HepG2 (cell line): Measurements from ENCODE around the gene BCORL1. TPM values are rescaled to one million over a fixed set of nuclear protein-coding genes. Genes with fewer than 3 reads are reported as not detected.

Source experiments
- ATAC-seq: fragments of 200-7000 bp; cut with Tn5 transposase; 3 replicates; pipeline ENCODE4 v1.9.1; 2020; ENCODE audit warnings: mild to moderate bottlenecking, moderate library complexity
- BruUV-seq: library from RNA; stranded (reverse); fragments of 400-500 nt; replicated peaks from 2 replicates; lab custom pipeline; 2021; lab: Mats Ljungman, UMichigan
- CTCF ChIA-PET: fragments of 300-600 bp; formaldehyde crosslinking; extraction: SDS; loops from one replicate; lab custom pipeline; 2021; ENCODE audit warnings: low total read pairs, inconsistent platforms, low intra/inter-chr PET ratio; lab: Yijun Ruan, JAX
- POLR2A ChIA-PET: fragments of 350-600 bp; sonication (Branson Sonifier 250); formaldehyde crosslinking; loops from one replicate; lab custom pipeline; 2020; ENCODE audit warnings: antibody characterized with exemption, inconsistent platforms; lab: Yijun Ruan, JAX
- DNase-seq: peaks from one replicate; pipeline ENCODE4 v3.0.0-alpha.2; 2015; ENCODE audit warnings: low spot score
- FAIRE-seq: peaks from 3 replicates; lab custom pipeline; 2011; peaks lifted over from hg19 to GRCh38; lab: Jason Lieb, UNC
- H2AFZ ChIP-seq: one replicate; pipeline ENCODE4 v1.6.1; 2011; ENCODE audit warnings: low read length, inconsistent platforms
- H3K27ac ChIP-seq: fragments of 300-600 bp; 3 replicates; pipeline ENCODE4 v1.8.0; 2011; ENCODE audit warnings: mixed run types, mild to moderate bottlenecking, mixed read lengths, low read length, inconsistent platforms; ENCODE audit not compliant: insufficient read depth; ENCODE audit errors: extremely low read length
- H3K27me3 ChIP-seq, 2 experiments: fragments of 200-600 bp in 1 of 2; 2 replicates in 1 of 2; 3 replicates in 1 of 2; pipeline versions ENCODE4 v1.6.0 to v1.8.0; 2011; ENCODE audit warnings: low read length in 2 of 2, mild to moderate bottlenecking in 2 of 2, moderate library complexity in 2 of 2, inconsistent platforms in 1 of 2; ENCODE audit not compliant: insufficient read depth in 2 of 2, control insufficient read depth in 1 of 2
- H3K36me3 ChIP-seq, 2 experiments: fragments of 200-600 bp in 1 of 2; replicated peaks in 1 of 2; 2 replicates in 1 of 2; 3 replicates in 1 of 2; pipeline versions ENCODE4 v1.5.1 to v1.8.0; 2011; ENCODE audit warnings: low read length in 2 of 2, inconsistent platforms in 1 of 2; ENCODE audit not compliant: insufficient read depth in 2 of 2, control insufficient read depth in 1 of 2
- H3K4me1 ChIP-seq: 2 replicates; pipeline ENCODE4 v1.5.1; 2012; ENCODE audit warnings: low read length, inconsistent platforms; ENCODE audit not compliant: insufficient read depth
- H3K4me2 ChIP-seq: 2 replicates; pipeline ENCODE4 v1.6.0; 2011; ENCODE audit warnings: low read depth, low read length, inconsistent platforms
- H3K4me3 ChIP-seq, 3 experiments: fragments of 200-600 bp in 1 of 3; sonication (generic), shearing (Covaris generic) in 1 of 3; replicated peaks in 1 of 3; 2 replicates each; pipeline ENCODE4 v1.5.1; 2011 to 2016; ENCODE audit warnings: low read length in 3 of 3, inconsistent platforms in 2 of 3, low read depth in 2 of 3, mild to moderate bottlenecking in 2 of 3, control low read depth in 1 of 3, mixed read lengths in 1 of 3; ENCODE audit not compliant: insufficient read depth in 1 of 3
- H3K79me2 ChIP-seq: one replicate; pipeline ENCODE4 v1.6.1; 2011; ENCODE audit warnings: low read length, inconsistent platforms; ENCODE audit not compliant: insufficient read depth
- H3K9ac ChIP-seq: 2 replicates; pipeline ENCODE4 v1.6.0; 2011; ENCODE audit warnings: mild to moderate bottlenecking, low read depth, low read length, inconsistent platforms; ENCODE audit not compliant: insufficient read depth
- H3K9me3 ChIP-seq: 2 replicates; pipeline ENCODE4 v1.5.1; 2012; ENCODE audit warnings: mild to moderate bottlenecking, low read length
- H4K20me1 ChIP-seq: 2 replicates; pipeline ENCODE4 v1.6.0; 2011; ENCODE audit warnings: inconsistent platforms, mild to moderate bottlenecking, low read length, moderate library complexity; ENCODE audit not compliant: insufficient read depth
- KAT8 ChIP-seq: IDR thresholded peaks from 2 replicates; pipeline ENCODE4 v1.6.1; 2016; ENCODE audit warnings: missing genetic modification reagents, missing compliant biosample characterization
- KLF11 ChIP-seq: IDR thresholded peaks from 2 replicates; pipeline ENCODE4 v1.6.1; 2016; ENCODE audit warnings: missing compliant biosample characterization
- MYNN ChIP-seq: sonication (generic); formaldehyde crosslinking; IDR thresholded peaks from 2 replicates; pipeline ENCODE4 v1.4.0; 2020; ENCODE audit warnings: mild to moderate bottlenecking, low read depth, missing genetic modification reagents
- RFX3 ChIP-seq: IDR thresholded peaks from 2 replicates; pipeline ENCODE4 v1.6.1; 2016; ENCODE audit warnings: missing biosample characterization, missing genetic modification reagents
- TBL1XR1 ChIP-seq: fragments of 150-350 bp; IDR thresholded peaks from 2 replicates; pipeline ENCODE4 v1.6.1; 2014; ENCODE audit warnings: borderline replicate concordance, low read length; ENCODE audit not compliant: partially characterized antibody
- THAP8 ChIP-seq: sonication (generic); formaldehyde crosslinking; IDR thresholded peaks from 2 replicates; pipeline ENCODE4 v1.5.1; 2020; ENCODE audit warnings: missing genetic modification reagents, mild to moderate bottlenecking, borderline replicate concordance
- ZFAT ChIP-seq: sonication (generic); formaldehyde crosslinking; conservative IDR thresholded peaks from 2 replicates; pipeline ENCODE4 v1.8.1; 2023; ENCODE audit warnings: missing genetic modification reagents, inconsistent platforms
- ZNF382 ChIP-seq: sonication (generic); formaldehyde crosslinking; IDR thresholded peaks from 2 replicates; pipeline ENCODE4 v1.5.0; 2020; ENCODE audit warnings: missing genetic modification reagents, mild to moderate bottlenecking, borderline replicate concordance
- ZNF543 ChIP-seq: sonication (generic); formaldehyde crosslinking; IDR thresholded peaks from 2 replicates; pipeline ENCODE4 v1.4.0; 2020; ENCODE audit warnings: mild to moderate bottlenecking, missing genetic modification reagents
- ZNF737 ChIP-seq: sonication (generic); formaldehyde crosslinking; IDR thresholded peaks from 2 replicates; pipeline ENCODE4 v1.5.0; 2020; ENCODE audit warnings: missing genetic modification reagents, mild to moderate bottlenecking, borderline replicate concordance
- WGBS: methylation state at CpG from one replicate; pipeline ENCODE4 v1.1.6; 2017; ENCODE audit warnings: low lambda C conversion rate; 5-methylcytosine and 5-hydroxymethylcytosine counted together
- in situ Hi-C: cut with HindIII; loops from 2 replicates; pipeline ENCODE4 v1.10.0; 2017; ENCODE audit warnings: low pct_unique_long_range_greater_than_20kb; ENCODE audit not compliant: extremely low pct_ligation_motif_present
- intact Hi-C: fragments of 100-400 bp; cut with micrococcal nuclease; formaldehyde crosslinking; loops from one replicate; pipeline ENCODE4 v1.10.0; 2022; ENCODE audit not compliant: unreplicated experiment
- polyA plus RNA-seq, 8 experiments: library from polyadenylated mRNA; depleted of rRNA in 3 of 8; stranded (reverse) in 7 of 8; unstranded in 1 of 8; fragments of >200 nt; fragmentation: Illumina TruSeq in 4 of 8; extraction: Trizol in 4 of 8; gene quantifications; 2 replicates each; pipeline versions ENCODE4 v1.2.1 to v1.2.3, GENCODE V29; 2011 to 2016; ENCODE audit warnings: low read depth in 4 of 8, missing spikeins in 1 of 8, mixed read lengths in 1 of 8; ENCODE audit not compliant: insufficient read depth in 1 of 8
- total RNA-seq, 5 experiments: library from RNA; depleted of rRNA; stranded (reverse); fragments of >200 nt; fragmentation: Illumina TruSeq; extraction: Trizol; gene quantifications; 2 replicates each; pipeline ENCODE4 v1.2.3, GENCODE V29; 2016; ENCODE audit warnings: low read depth in 1 of 5
- TF ChIP-seq, protein P1 (sequence below): sonication (generic); formaldehyde crosslinking; IDR thresholded peaks from 2 replicates; pipeline ENCODE4 v1.8.1; 2023; ENCODE audit warnings: mild to moderate bottlenecking, inconsistent platforms, moderate library complexity, missing genetic modification reagents, borderline replicate concordance

Gene BCORL1
- total and polyA plus RNA-seq, 2 of the 13 experiments (the other 11 are each of a cell fraction or from before 2014, with no cell fraction given) = 0.67 to 1.4 TPM

GRCh38 chrX:130049821-130050220, 67.4 kb downstream of the BCORL1 start:
- no peak for TF ChIP-seq MYNN (CRISPR knock-in tag)
- no peak for TF ChIP-seq KAT8
- TF ChIP-seq ZNF543 (CRISPR knock-in tag) = no peak
- no peak for TF ChIP-seq RFX3 (CRISPR knock-in tag)
- TF ChIP-seq ZFAT (CRISPR knock-in tag) = no peak
- Histone ChIP-seq H3K36me3 (peaks cover 0 to 17% of the 10 kb centered on the region in 2 experiments; a peak in 2 of 5 replicates), H3K27me3 (no peaks in the 10 kb centered on the region), H3K4me3 (no peak overlapping the region), H3K9me3 (no peaks in the 10 kb centered on the region), H3K4me1 (no peaks in the 10 kb centered on the region), H3K4me2 (no peak overlapping the region), H3K27ac (no peak overlapping the region), H3K9ac (no peak overlapping the region), H3K79me2 (no peaks in the 10 kb centered on the region), H4K20me1 (no peaks in the 10 kb centered on the region), H2AFZ (no peak overlapping the region)
- no peak for ATAC-seq
- in situ Hi-C loops (loop anchor here (25.0 kb wide), 1 partner anchor 438 kb away; no protein-coding TSS in a partner anchor), intact Hi-C loops (no loop called here)
- FAIRE-seq = no peak
- POLR2A ChIA-PET = no interaction called here
- WGBS = 94% methylated on average over 8 of the region's 8 CpGs
- CTCF ChIA-PET = no interaction called here
- no TSS peak for BruUV-seq
- no peak for DNase-seq

GRCh38 chrX:130051176-130051845, 68.9 kb downstream of the BCORL1 start:
- DNase-seq (no peak), FAIRE-seq (no peak), ATAC-seq (no peak)
- intact Hi-C loops (no loop called here), in situ Hi-C loops (loop anchor here (25.0 kb wide), 1 partner anchor 439 kb away; no protein-coding TSS in a partner anchor)
- Histone ChIP-seq H3K4me3 (no peak overlapping the region), H3K27ac (no peak overlapping the region), H3K36me3 (peaks cover 0 to 17% of the 10 kb centered on the region in 2 experiments; a peak in 2 of 5 replicates), H3K27me3 (no peaks in the 10 kb centered on the region), H2AFZ (no peak overlapping the region), H3K4me2 (no peak overlapping the region), H3K79me2 (no peaks in the 10 kb centered on the region), H3K9me3 (no peaks in the 10 kb centered on the region), H3K9ac (no peak overlapping the region), H4K20me1 (no peaks in the 10 kb centered on the region), H3K4me1 (no peaks in the 10 kb centered on the region)
- ChIA-PET POLR2A (no interaction called here), CTCF (no interaction called here)
- no TSS peak for BruUV-seq
- WGBS = 95% methylated on average over 11 of the region's 12 CpGs
- no peak for TF ChIP-seq ZNF382 (CRISPR knock-in tag)
- TF ChIP-seq TBL1XR1 = no peak
- no peak for TF ChIP-seq KLF11 (CRISPR knock-in tag)
- no peak for TF ChIP-seq ZNF737
- TF ChIP-seq, protein P1, sequence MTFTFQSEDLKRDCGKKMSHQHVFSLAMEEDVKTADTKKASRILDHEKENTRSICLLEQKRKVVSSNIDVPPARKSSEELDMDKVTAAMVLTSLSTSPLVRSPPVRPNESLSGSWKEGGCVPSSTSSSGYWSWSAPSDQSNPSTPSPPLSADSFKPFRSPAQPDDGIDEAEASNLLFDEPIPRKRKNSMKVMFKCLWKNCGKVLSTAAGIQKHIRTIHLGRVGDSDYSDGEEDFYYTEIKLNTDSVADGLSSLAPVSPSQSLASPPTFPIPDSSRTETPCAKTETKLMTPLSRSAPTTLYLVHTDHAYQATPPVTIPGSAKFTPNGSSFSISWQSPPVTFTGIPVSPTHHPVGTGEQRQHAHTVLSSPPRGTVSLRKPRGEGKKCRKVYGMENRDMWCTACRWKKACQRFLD = no peak
- TF ChIP-seq THAP8 (CRISPR knock-in tag) = no peak
